ENCODE data around the gene EME1. TPM values are rescaled to one million over a fixed set of nuclear protein-coding genes. Genes with fewer than 3 reads are reported as not detected.

Gene EME1
- total and polyA plus RNA-seq, 2 of the 13 experiments (the other 11 are each of a cell fraction or from before 2014, with no cell fraction given) = 20.7 to 24.6 TPM

DNA sequence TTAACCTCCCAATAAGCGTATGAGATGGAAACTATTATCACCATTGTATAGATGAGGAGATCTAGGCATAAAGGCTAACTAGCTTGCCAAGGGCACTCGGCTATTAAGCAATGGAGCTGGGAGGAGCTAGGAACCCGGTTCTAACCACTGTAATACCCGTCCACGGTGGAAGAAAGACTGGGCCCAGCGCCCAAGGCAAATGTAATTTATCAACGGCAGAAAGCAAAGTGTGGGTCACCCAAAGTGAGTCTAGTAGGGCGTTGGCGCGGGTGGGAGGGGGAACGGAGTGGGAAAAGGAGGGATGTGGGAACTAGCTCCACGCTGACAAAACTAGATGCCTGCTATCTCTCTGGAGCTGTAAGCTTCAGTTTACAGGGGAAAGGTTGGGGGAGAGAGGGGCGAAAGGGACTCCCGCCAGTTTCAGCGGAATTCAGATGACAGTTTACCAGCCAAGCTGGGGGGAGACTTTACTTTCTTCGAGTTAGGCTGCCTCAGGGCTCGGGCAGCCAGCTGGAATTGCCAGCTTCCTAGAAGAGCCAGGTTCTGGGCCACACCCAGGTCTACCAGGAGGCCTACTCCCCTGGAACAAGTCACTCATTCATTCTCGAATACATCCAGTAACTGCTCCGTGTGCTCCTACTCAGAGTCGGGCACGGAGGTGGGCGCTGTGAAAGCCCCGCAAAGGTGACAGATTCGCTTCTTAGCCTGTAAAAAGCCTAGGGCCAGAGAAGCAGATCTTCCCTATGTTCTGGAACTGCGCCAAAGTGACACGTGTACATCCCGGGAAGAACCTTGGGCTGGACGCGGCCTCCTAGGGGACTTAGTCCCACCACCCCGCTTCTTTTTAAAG lies 23.5 kb downstream of the EME1 start:
- in situ Hi-C loops (cut with HindIII; ENCODE audit: extremely low pct_ligation_motif_present, low pct_unique_long_range_greater_than_20kb) = loop anchor here (5.0 kb wide), 1 partner anchor 81 kb away; the partner anchor contains the start of gene RSAD1
- Histone ChIP-seq H3K9me3 (ENCODE audit: low read length) (peaks cover 4% of the 10 kb centered on the region; the same call in 1 of the 2 replicates), H3K4me2 (ENCODE audit: low read depth, low read length) (peak overlapping the region; percentile 95), H3K27me3 (ENCODE audit: control insufficient read depth in 1 of 2, insufficient read depth in 2 of 2, low read length in 2 of 2) (peaks cover 0 to 3% of the 10 kb centered on the region in 2 experiments; a peak in 1 of 5 replicates), H4K20me1 (ENCODE audit: insufficient read depth, low read length) (peaks cover 15% of the 10 kb centered on the region; the same call in 1 of the 2 replicates), H2AFZ (ENCODE audit: low read length) (no peak overlapping the region), H3K27ac (ENCODE audit: extremely low read length, insufficient read depth, low read length) (peak overlapping the region; percentile 85), H3K79me2 (ENCODE audit: insufficient read depth, low read length) (peaks cover 43% of the 10 kb centered on the region), H3K4me1 (ENCODE audit: insufficient read depth, low read length) (peaks cover 27% of the 10 kb centered on the region), H3K4me3 (replicated peaks in 1 of 3; ENCODE audit: insufficient read depth in 1 of 3, low read depth in 2 of 3, low read length in 3 of 3) (peak overlapping the region; percentile 73 to 99 (median 99)), H3K36me3 (replicated peaks in 1 of 2; ENCODE audit: control insufficient read depth in 1 of 2, insufficient read depth in 2 of 2, low read length in 2 of 2) (peaks cover 24 to 38% of the 10 kb centered on the region in 2 experiments), H3K9ac (ENCODE audit: insufficient read depth, low read depth, low read length) (peak overlapping the region; percentile 98)
- WGBS (ENCODE audit: low lambda C conversion rate) = 2% methylated on average over 30 of the region's 30 CpGs
- peak; percentile 57 for ATAC-seq
- intact Hi-C loops (cut with micrococcal nuclease; ENCODE audit: unreplicated experiment) = loop anchor here (1.0 kb wide), 3 partner anchors 27 to 82 kb away; partner anchors contain the start of gene RSAD1
- peak; percentile 61 for FAIRE-seq
- BruUV-seq (replicated peaks) = TSS peak; percentile 60
- CTCF ChIA-PET (ENCODE audit: low intra/inter-chr PET ratio, low total read pairs) = interaction anchor here (1.2 to 3.4 kb wide), 4 partner anchors 32 to 86 kb away, joined by 3 to 43 read pairs (median 5); partner anchors contain the start of gene RSAD1
- POLR2A ChIA-PET = interaction anchor here (0.5 to 5.4 kb wide), 25 partner anchors 9 to 295 kb away, joined by 3 to 99 read pairs (median 8); partner anchors contain the start of genes ACSF2, EME1, EPN3 and MRPL27
- DNase-seq (ENCODE audit: low spot score) = peak; percentile 38
- TF ChIP-seq MIER2 (CRISPR knock-in tag; IDR thresholded peaks at IDR 0.05) (no peak), ZNF777 (CRISPR knock-in tag; IDR thresholded peaks at IDR 0.05) (0 out of 2 replicates have a peak, but pooled peaks have one; percentile 24), ZNF652 (CRISPR knock-in tag; IDR thresholded peaks at IDR 0.05; ENCODE audit: borderline replicate concordance, low read depth) (no peak), ZNF253 (CRISPR knock-in tag; IDR thresholded peaks at IDR 0.05; ENCODE audit: borderline replicate concordance) (0 out of 2 replicates have a peak, but pooled peaks have one; percentile 80), ZNF256 (CRISPR knock-in tag; conservative IDR thresholded peaks at IDR 0.05) (no peak), HBP1 (CRISPR knock-in tag; IDR thresholded peaks at IDR 0.05; ENCODE audit: low read depth) (peak; percentile 84), ZNF512 (CRISPR knock-in tag; IDR thresholded peaks at IDR 0.05) (no peak), ZNF468 (CRISPR knock-in tag; IDR thresholded peaks at IDR 0.05) (0 out of 2 replicates have a peak, but pooled peaks have one; percentile 63), SIX4 (CRISPR knock-in tag; IDR thresholded peaks at IDR 0.05) (no peak), ZNF782 (CRISPR knock-in tag; IDR thresholded peaks at IDR 0.05; ENCODE audit: borderline replicate concordance) (no peak)
- TF ChIP-seq, protein P1, sequence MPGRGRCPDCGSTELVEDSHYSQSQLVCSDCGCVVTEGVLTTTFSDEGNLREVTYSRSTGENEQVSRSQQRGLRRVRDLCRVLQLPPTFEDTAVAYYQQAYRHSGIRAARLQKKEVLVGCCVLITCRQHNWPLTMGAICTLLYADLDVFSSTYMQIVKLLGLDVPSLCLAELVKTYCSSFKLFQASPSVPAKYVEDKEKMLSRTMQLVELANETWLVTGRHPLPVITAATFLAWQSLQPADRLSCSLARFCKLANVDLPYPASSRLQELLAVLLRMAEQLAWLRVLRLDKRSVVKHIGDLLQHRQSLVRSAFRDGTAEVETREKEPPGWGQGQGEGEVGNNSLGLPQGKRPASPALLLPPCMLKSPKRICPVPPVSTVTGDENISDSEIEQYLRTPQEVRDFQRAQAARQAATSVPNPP (CRISPR knock-in tag; IDR thresholded peaks at IDR 0.05) = no peak
- TF ChIP-seq, protein P2, sequence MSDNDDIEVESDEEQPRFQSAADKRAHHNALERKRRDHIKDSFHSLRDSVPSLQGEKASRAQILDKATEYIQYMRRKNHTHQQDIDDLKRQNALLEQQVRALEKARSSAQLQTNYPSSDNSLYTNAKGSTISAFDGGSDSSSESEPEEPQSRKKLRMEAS (IDR thresholded peaks at IDR 0.05) = no peak; the same call in 1 of the 2 replicates
- TF ChIP-seq, protein P3, sequence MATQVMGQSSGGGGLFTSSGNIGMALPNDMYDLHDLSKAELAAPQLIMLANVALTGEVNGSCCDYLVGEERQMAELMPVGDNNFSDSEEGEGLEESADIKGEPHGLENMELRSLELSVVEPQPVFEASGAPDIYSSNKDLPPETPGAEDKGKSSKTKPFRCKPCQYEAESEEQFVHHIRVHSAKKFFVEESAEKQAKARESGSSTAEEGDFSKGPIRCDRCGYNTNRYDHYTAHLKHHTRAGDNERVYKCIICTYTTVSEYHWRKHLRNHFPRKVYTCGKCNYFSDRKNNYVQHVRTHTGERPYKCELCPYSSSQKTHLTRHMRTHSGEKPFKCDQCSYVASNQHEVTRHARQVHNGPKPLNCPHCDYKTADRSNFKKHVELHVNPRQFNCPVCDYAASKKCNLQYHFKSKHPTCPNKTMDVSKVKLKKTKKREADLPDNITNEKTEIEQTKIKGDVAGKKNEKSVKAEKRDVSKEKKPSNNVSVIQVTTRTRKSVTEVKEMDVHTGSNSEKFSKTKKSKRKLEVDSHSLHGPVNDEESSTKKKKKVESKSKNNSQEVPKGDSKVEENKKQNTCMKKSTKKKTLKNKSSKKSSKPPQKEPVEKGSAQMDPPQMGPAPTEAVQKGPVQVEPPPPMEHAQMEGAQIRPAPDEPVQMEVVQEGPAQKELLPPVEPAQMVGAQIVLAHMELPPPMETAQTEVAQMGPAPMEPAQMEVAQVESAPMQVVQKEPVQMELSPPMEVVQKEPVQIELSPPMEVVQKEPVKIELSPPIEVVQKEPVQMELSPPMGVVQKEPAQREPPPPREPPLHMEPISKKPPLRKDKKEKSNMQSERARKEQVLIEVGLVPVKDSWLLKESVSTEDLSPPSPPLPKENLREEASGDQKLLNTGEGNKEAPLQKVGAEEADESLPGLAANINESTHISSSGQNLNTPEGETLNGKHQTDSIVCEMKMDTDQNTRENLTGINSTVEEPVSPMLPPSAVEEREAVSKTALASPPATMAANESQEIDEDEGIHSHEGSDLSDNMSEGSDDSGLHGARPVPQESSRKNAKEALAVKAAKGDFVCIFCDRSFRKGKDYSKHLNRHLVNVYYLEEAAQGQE (IDR thresholded peaks at IDR 0.05; ENCODE audit: borderline replicate concordance in 1 of 2, low read depth in 1 of 2, low read length in 2 of 2) = no peak
